ENCODE data around the gene SH3BP1. TPM values are rescaled to one million over a fixed set of nuclear protein-coding genes. Genes with fewer than 3 reads are reported as not detected.
A peak's percentile ranks its signal among the peaks of the same experiment; 100 is the strongest.
"Not testable (repeated sequence)": the region's sequence is repeated elsewhere in the genome, so short reads cannot be mapped to it uniquely, and the experiment has no call there.

The SH3BP1 gene
- total and polyA plus RNA-seq, 2 of the 13 experiments (the other 11 are each of a cell fraction or from before 2014, with no cell fraction given), result 8.4 to 18.5 TPM

DNA sequence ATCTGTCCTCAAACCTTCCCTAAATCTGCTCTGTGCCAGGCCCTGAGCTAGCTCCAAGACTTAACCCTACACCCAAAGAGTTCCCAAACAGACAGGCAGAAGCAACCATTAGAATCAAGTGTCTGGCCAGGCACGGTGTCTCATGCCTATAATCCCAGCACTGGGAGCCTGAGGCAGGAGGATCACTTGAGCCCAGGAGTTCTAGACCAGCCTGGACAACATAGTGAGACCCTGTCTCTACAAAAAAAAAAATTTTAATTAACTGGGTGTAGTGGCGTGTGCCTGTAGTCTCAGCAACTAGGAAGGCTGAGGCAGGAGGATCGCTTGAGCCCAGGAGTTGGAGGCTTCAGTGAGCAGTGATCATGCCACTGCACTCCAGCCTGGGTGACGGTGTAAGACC is 17.1 kb downstream of the SH3BP1 start:
- H3K27ac ChIP-seq (ENCODE audit: extremely low read length, insufficient read depth, low read length); H3K4me3 ChIP-seq (replicated peaks in 1 of 3; ENCODE audit: insufficient read depth in 1 of 3, low read depth in 2 of 3, low read length in 3 of 3); H3K36me3 ChIP-seq (replicated peaks in 1 of 2; ENCODE audit: control insufficient read depth in 1 of 2, insufficient read depth in 2 of 2, low read length in 2 of 2); H3K9me3 ChIP-seq (ENCODE audit: low read length); DNase-seq (ENCODE audit: low spot score); H2AFZ ChIP-seq (ENCODE audit: low read length); H3K4me2 ChIP-seq (ENCODE audit: low read depth, low read length); CTCF ChIA-PET (ENCODE audit: low intra/inter-chr PET ratio, low total read pairs); H3K9ac ChIP-seq (ENCODE audit: insufficient read depth, low read depth, low read length); in situ Hi-C loops (cut with HindIII; ENCODE audit: extremely low pct_ligation_motif_present, low pct_unique_long_range_greater_than_20kb); FAIRE-seq; ATAC-seq; H3K27me3 ChIP-seq (ENCODE audit: control insufficient read depth in 1 of 2, insufficient read depth in 2 of 2, low read length in 2 of 2); BruUV-seq (replicated peaks): not testable (repeated sequence)
- peaks cover 31% of the 10 kb centered on the region for H3K79me2 ChIP-seq (ENCODE audit: insufficient read depth, low read length)
- 99% methylated on average over 4 of the region's 4 CpGs for WGBS (ENCODE audit: low lambda C conversion rate)
- peaks cover 21% of the 10 kb centered on the region for H4K20me1 ChIP-seq (ENCODE audit: insufficient read depth, low read length)
- intact Hi-C loops (cut with micrococcal nuclease; ENCODE audit: unreplicated experiment), result loop anchor here (10.0 kb wide), 1 partner anchor 148 kb away; the partner anchor contains the start of gene GCAT
- H3K4me1 ChIP-seq (ENCODE audit: insufficient read depth, low read length), result peaks cover 35% of the 10 kb centered on the region
- POLR2A ChIA-PET, result interaction anchor here (0.6 to 11.2 kb wide), 4 partner anchors 19 to 186 kb away, joined by 4 to 242 read pairs (median 68); partner anchors contain the start of genes LGALS1 and SH3BP1

DNA sequence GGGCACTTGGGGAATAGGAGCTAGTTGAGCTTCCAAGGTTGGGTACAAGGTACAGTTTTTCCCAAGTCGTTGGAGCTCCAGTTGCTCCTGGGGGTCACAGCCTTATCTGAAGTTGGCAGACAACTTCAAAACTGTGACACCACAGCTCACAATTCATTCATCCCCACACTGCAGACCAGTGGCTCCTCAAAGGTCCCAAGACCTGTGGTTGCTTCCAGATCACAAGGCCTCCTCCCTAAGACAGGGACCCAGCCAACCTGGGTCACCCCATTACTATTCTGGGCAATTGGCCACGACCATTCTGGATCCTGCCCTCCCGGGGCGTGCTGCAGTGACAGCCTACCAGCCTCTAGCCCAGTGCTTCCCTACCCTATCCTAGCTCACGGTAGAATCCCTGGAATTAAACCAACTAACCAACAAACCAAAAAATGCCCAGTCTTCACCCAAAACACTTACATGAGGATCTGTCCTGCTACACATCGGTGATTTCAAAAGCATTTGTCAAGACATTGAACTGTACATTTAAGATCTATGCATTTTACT is 18.2 kb downstream of the SH3BP1 start:
- peaks cover 40% of the 10 kb centered on the region for H3K79me2 ChIP-seq (ENCODE audit: insufficient read depth, low read length)
- H3K36me3 ChIP-seq (replicated peaks in 1 of 2; ENCODE audit: control insufficient read depth in 1 of 2, insufficient read depth in 2 of 2, low read length in 2 of 2), result peaks cover 1 to 3% of the 10 kb centered on the region in 2 experiments; a peak in 2 of 5 replicates
- FAIRE-seq (no peak), DNase-seq (ENCODE audit: low spot score) (no peak), ATAC-seq (peak; percentile 61)
- H3K9ac ChIP-seq (ENCODE audit: insufficient read depth, low read depth, low read length), result peak overlapping the region; percentile 82
- H2AFZ ChIP-seq (ENCODE audit: low read length), result peak overlapping the region; percentile 33
- in situ Hi-C loops (cut with HindIII; ENCODE audit: extremely low pct_ligation_motif_present, low pct_unique_long_range_greater_than_20kb) (no loop called here), intact Hi-C loops (cut with micrococcal nuclease; ENCODE audit: unreplicated experiment) (loop anchor here (10.0 kb wide), 1 partner anchor 147 kb away; the partner anchor contains the start of gene GCAT)
- H4K20me1 ChIP-seq (ENCODE audit: insufficient read depth, low read length), result peaks cover 32% of the 10 kb centered on the region
- peaks cover 46% of the 10 kb centered on the region for H3K4me1 ChIP-seq (ENCODE audit: insufficient read depth, low read length)
- peak overlapping the region; percentile 98 for H3K4me2 ChIP-seq (ENCODE audit: low read depth, low read length)
- no peaks in the 10 kb centered on the region for H3K9me3 ChIP-seq (ENCODE audit: low read length)
- peak overlapping the region; percentile 80 for H3K27ac ChIP-seq (ENCODE audit: extremely low read length, insufficient read depth, low read length)
- ChIA-PET CTCF (ENCODE audit: low intra/inter-chr PET ratio, low total read pairs) (no interaction called here), POLR2A (interaction anchor here (0.6 to 11.2 kb wide), 35 partner anchors 9 to 190 kb away, joined by 3 to 242 read pairs (median 5); partner anchors contain the start of genes ANKRD54, GCAT, GGA1 and LGALS1)
- TSS peak; percentile 87 for BruUV-seq (replicated peaks)
- WGBS (ENCODE audit: low lambda C conversion rate), result 0% methylated on average over 6 of the region's 6 CpGs
- H3K27me3 ChIP-seq (ENCODE audit: control insufficient read depth in 1 of 2, insufficient read depth in 2 of 2, low read length in 2 of 2), result no peaks in the 10 kb centered on the region; a peak in 1 of 5 replicates
- H3K4me3 ChIP-seq (replicated peaks in 1 of 3; ENCODE audit: insufficient read depth in 1 of 3, low read depth in 2 of 3, low read length in 3 of 3), result peak overlapping the region; percentile 63 to 97 (median 71)
- TF ChIP-seq ZC3H4 (CRISPR knock-in tag; IDR thresholded peaks at IDR 0.05; ENCODE audit: borderline replicate concordance), result no peak
- TF ChIP-seq ZNF33B (CRISPR knock-in tag; IDR thresholded peaks at IDR 0.05), result no peak; the same call in 1 of the 2 replicates
- TF ChIP-seq HIVEP1 (CRISPR knock-in tag; IDR thresholded peaks at IDR 0.05), result no peak
- no peak for TF ChIP-seq ZNF501 (CRISPR knock-in tag; IDR thresholded peaks at IDR 0.05)
- TF ChIP-seq ZNF44 (CRISPR knock-in tag; IDR thresholded peaks at IDR 0.05), result no peak
- TF ChIP-seq ZBTB40 (IDR thresholded peaks at IDR 0.05), result no peak
- TF ChIP-seq ZBTB40 (CRISPR knock-in tag; IDR thresholded peaks at IDR 0.05), result no peak
- TF ChIP-seq ZNF672 (CRISPR knock-in tag; IDR thresholded peaks at IDR 0.05), result no peak
- no peak for TF ChIP-seq FOXA3 (CRISPR knock-in tag; IDR thresholded peaks at IDR 0.05)

Measured in HepG2 (cell line).